Peyer's patch (tissue), 4 donors: ENCODE measurements around the gene MEGF9. TPM values are rescaled to one million over a fixed set of nuclear protein-coding genes. Genes with fewer than 3 reads are reported as not detected.
A peak's percentile ranks its signal among the peaks of the same experiment; 100 is the strongest.

Experiments
- DNase-seq, 3 donors: peaks; one replicate each; pipeline ENCODE4 v3.0.0-alpha.2; 2017 to 2019
- H3K27ac ChIP-seq, 4 donors: fragments of 200-600 bp; sonication (generic); one replicate each; pipeline ENCODE4 v1.5.1; 2016 to 2019
- H3K27me3 ChIP-seq, 2 donors: fragments of 200-600 bp; sonication (generic); one replicate each; pipeline ENCODE4 v1.5.1; 2019
- H3K36me3 ChIP-seq, 3 donors: fragments of 200-600 bp; sonication (generic); one replicate each; pipeline ENCODE4 v1.5.1; 2016 to 2019
- H3K4me1 ChIP-seq, 4 donors: fragments of 200-600 bp; sonication (generic); one replicate each; pipeline ENCODE4 v1.5.1; 2016 to 2019
- H3K4me3 ChIP-seq, 4 donors: fragments of 200-600 bp; sonication (generic); 1 replicate in 3 of 4; 2 replicates in 1 of 4; pipeline ENCODE4 v1.5.1; 2016 to 2019; ENCODE audit warnings: mild to moderate bottlenecking in 1 of 4
- H3K9me3 ChIP-seq, 4 donors: fragments of 200-600 bp; sonication (generic); one replicate each; pipeline ENCODE4 v1.5.1; 2016 to 2019; ENCODE audit warnings: mild to moderate bottlenecking in 1 of 4
- POLR2A ChIP-seq, 2 donors: fragments of 450-650 bp; IDR thresholded peaks; one replicate each; pipeline ENCODE4 v1.5.1; 2017; ENCODE audit warnings: antibody characterized with exemption in 2 of 2, mild to moderate bottlenecking in 2 of 2, moderate library complexity in 2 of 2
- total RNA-seq, 4 donors: library from RNA; depleted of rRNA; stranded (reverse); fragments of >200 nt; gene quantifications; one replicate each; pipeline ENCODE4 v1.1.0, GENCODE V29; 2016
- TF ChIP-seq, protein P1 (sequence below), 6 experiments: fragments of 450-650 bp in 4 of 6; fragments of 200-600 bp in 2 of 6; sonication (generic) in 1 of 6; IDR thresholded peaks; one replicate each; pipeline ENCODE4 v1.5.1; 2017 to 2019; ENCODE audit warnings: antibody characterized with exemption in 6 of 6, mild to moderate bottlenecking in 3 of 6, moderate library complexity in 1 of 6

The MEGF9 gene
- total RNA-seq, 4 donors from 2014 or later = 8.1 to 15.1 (median 11.5) TPM

DNA sequence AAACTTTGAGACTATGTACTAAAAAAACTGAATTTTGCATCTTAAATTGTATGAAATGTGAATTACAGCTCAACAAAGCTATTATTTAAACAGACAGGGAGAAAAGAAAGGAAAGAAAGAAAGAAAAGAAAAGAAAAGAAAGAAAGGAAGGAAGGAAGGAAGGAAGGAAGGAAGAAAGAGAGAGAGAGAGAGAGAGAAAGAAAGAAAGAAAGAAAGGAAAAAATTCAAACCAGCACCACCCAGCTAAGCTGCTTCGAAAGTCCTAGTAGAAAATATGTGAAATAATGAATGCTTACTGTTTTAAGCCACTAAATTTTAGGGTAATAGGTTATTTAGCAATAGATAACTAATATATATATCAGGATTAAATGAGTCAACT is 102.6 kb downstream of the MEGF9 start:
- no peak for DNase-seq
- no peaks in the 10 kb centered on the region for H3K27me3 ChIP-seq
- H3K27ac ChIP-seq = no peak overlapping the region
- no peaks in the 10 kb centered on the region for H3K9me3 ChIP-seq
- H3K4me3 ChIP-seq = no peak overlapping the region
- no peaks in the 10 kb centered on the region for H3K4me1 ChIP-seq
- TF ChIP-seq, protein P1, sequence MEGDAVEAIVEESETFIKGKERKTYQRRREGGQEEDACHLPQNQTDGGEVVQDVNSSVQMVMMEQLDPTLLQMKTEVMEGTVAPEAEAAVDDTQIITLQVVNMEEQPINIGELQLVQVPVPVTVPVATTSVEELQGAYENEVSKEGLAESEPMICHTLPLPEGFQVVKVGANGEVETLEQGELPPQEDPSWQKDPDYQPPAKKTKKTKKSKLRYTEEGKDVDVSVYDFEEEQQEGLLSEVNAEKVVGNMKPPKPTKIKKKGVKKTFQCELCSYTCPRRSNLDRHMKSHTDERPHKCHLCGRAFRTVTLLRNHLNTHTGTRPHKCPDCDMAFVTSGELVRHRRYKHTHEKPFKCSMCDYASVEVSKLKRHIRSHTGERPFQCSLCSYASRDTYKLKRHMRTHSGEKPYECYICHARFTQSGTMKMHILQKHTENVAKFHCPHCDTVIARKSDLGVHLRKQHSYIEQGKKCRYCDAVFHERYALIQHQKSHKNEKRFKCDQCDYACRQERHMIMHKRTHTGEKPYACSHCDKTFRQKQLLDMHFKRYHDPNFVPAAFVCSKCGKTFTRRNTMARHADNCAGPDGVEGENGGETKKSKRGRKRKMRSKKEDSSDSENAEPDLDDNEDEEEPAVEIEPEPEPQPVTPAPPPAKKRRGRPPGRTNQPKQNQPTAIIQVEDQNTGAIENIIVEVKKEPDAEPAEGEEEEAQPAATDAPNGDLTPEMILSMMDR (IDR thresholded peaks at IDR 0.05) = no peak
- no peak for TF ChIP-seq POLR2A (IDR thresholded peaks at IDR 0.05)
- peaks cover 0 to 6% (median 0%) of the 10 kb centered on the region in 3 donors for H3K36me3 ChIP-seq

DNA sequence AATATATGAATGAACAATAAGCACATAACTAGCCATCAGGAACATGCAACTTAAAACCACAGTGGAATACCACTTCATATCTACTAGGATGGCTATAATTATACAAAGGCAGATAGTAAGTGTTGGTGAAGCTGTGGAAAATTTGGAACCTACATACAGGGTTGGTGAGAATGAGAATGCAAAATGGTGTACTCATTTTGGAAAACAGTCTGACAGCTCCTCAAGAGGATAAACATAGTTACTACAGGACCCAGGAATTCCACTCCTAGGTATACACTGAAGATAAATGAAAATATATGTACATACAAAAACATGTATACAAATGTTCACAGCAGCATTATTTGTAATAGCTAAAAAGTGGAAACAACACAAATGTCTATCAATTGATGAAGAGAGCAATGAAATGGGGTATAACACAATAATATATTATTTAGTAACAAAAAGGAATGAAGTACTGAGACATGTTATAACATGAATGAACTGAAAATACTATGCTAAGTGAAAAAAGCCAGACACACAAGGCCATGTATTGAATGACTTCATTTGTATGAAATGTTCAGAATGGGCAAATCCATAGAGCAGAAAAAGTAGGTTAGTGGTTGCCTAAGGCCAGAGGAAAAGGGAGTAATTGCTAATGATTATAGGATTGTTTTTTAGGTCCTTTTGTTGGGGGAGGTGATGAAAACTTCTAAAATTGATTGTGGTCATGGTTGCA is 103.1 kb downstream of the MEGF9 start:
- Histone ChIP-seq H3K36me3 (peaks cover 0 to 6% (median 0%) of the 10 kb centered on the region in 3 donors), H3K27ac (no peak overlapping the region), H3K4me3 (no peak overlapping the region), H3K27me3 (no peaks in the 10 kb centered on the region), H3K9me3 (no peaks in the 10 kb centered on the region), H3K4me1 (no peaks in the 10 kb centered on the region)
- DNase-seq = no peak
- TF ChIP-seq POLR2A (IDR thresholded peaks at IDR 0.05) = no peak
- TF ChIP-seq, protein P1 (IDR thresholded peaks at IDR 0.05) = peak in 2 of 6 experiments; percentile 12 to 28

DNA sequence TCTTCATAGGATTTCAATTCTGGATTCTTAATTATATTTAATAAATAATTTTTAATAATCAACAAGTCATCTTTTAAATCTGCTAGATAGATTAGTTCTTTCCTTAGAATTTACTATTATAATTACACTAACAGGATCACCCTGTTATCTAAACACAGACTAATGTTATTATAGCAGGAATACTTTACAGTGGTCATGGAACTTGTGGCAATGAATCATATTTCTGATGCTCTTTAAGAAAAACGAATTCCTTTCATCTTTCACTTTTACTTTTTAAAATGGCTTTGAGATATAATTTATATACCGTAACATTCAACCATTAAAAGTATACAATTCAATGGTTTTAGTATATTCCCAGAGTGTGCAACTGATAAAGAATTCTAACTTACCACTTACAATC is 104.6 kb downstream of the MEGF9 start:
- Histone ChIP-seq H3K4me1 (no peaks in the 10 kb centered on the region), H3K27me3 (no peaks in the 10 kb centered on the region), H3K27ac (no peak overlapping the region), H3K36me3 (peaks cover 0 to 15% (median 0%) of the 10 kb centered on the region in 3 donors), H3K4me3 (no peak overlapping the region), H3K9me3 (no peaks in the 10 kb centered on the region)
- DNase-seq = no peak
- no peak for TF ChIP-seq POLR2A (IDR thresholded peaks at IDR 0.05)
- TF ChIP-seq, protein P1 (IDR thresholded peaks at IDR 0.05) = no peak

DNA sequence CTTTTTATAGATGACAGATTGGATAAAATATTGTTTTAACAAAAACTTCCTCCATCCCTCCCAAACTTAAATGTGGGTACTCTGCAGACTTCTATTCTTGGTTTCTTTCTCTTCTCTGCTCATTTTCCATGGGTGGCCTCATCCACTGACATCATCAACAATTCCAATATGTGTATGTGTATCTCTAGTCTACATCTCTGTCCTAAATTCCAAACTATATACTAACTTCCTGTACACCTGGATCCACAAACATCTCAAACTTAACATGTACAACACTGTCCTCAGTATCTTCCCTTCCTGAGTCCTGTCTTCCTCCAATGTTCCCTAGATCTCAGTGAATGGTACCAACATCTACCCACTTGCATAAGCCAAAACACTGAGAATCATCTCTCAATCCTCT is 105.8 kb downstream of the MEGF9 start:
- Histone ChIP-seq H3K4me3 (no peak overlapping the region), H3K4me1 (no peaks in the 10 kb centered on the region), H3K9me3 (no peaks in the 10 kb centered on the region), H3K27ac (no peak overlapping the region), H3K27me3 (no peaks in the 10 kb centered on the region), H3K36me3 (peaks cover 0 to 15% (median 0%) of the 10 kb centered on the region in 3 donors)
- DNase-seq = no peak
- TF ChIP-seq POLR2A (IDR thresholded peaks at IDR 0.05) = no peak
- TF ChIP-seq, protein P1 (IDR thresholded peaks at IDR 0.05) = no peak

DNA sequence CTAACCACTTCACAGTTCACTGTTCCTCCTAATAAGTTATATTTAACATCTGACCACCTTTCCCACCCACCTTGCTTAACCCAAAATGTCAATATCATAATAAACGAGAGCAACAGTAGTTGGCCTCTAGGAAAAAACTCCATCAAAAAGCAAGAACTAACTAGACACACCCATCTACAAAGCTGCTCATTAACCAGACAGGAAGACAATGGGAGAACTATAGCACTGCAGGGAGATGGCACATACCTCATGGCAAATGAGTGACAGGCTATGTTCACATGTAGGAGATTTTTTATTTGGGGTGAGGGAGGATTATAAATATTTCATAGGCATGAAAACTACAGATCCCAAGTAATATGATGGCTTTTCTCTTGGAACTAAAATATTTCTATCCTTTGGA is 110.7 kb downstream of the MEGF9 start:
- Histone ChIP-seq H3K27me3 (no peaks in the 10 kb centered on the region), H3K36me3 (peaks cover 0 to 15% (median 0%) of the 10 kb centered on the region in 3 donors), H3K27ac (no peak overlapping the region), H3K4me3 (no peak overlapping the region), H3K4me1 (no peaks in the 10 kb centered on the region), H3K9me3 (no peaks in the 10 kb centered on the region)
- DNase-seq = no peak
- TF ChIP-seq, protein P1 (IDR thresholded peaks at IDR 0.05) = no peak
- TF ChIP-seq POLR2A (IDR thresholded peaks at IDR 0.05) = no peak
